Superior temporal gyrus (tissue), 1 donor: ENCODE results near the gene MAP1S.
"Not testable (repeated sequence)": the region's sequence is repeated elsewhere in the genome, so short reads cannot be mapped to it uniquely, and the experiment has no call there.

Experiments
- DNase-seq: peaks from one replicate; pipeline ENCODE4 v3.0.0-alpha.2; 2016; ENCODE audit errors: extremely low spot score

MAP1S gene

DNA sequence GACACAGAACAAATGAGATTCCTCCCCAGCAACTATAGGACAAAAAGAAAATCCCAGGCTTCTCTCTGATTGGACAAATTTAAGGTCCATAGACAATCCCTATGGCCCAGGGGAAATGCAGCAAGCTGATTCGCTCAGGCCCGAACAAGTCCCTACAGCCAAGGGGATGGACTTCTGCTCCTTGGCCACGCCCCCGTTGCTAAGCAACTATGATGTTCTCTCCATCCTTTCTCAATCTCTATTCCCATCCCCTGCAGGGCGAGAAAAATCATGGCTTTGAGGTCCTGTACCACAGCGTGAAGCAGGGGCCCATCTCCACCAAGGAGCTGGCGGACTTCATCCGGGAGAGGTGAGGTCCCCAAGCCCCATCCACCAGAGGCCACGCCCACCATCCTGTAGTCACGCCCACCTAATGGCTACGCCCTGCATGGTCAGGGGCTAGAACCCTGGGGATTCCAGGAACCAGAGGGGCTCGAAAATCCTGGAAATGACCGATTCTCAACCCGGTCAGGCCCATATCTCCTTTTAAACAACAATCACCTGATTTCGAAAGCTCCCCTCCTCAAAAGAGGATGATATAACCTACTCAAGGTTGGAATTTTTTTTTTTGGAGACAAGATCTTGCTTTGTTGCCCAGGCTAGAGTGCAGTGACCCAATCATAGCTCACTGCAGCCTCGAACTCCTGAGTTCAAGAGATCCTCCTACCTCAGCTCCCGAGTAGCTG lies 43.4 kb downstream of the MAP1S start:
- DNase-seq, result peak; percentile 69

GRCh38 chr19:17764348-17764747 lies 45.1 kb downstream of the MAP1S start:
- DNase-seq, result no peak

GRCh38 chr19:17765069-17765618 lies 45.9 kb downstream of the MAP1S start:
- no peak for DNase-seq

GRCh38 chr19:17766543-17767131 lies 47.4 kb downstream of the MAP1S start:
- peak; percentile 78 for DNase-seq

- peak; percentile 76 for DNase-seq
Measured at GRCh38 chr19:17767559-17767958, 48.3 kb downstream of the MAP1S start.

DNA sequence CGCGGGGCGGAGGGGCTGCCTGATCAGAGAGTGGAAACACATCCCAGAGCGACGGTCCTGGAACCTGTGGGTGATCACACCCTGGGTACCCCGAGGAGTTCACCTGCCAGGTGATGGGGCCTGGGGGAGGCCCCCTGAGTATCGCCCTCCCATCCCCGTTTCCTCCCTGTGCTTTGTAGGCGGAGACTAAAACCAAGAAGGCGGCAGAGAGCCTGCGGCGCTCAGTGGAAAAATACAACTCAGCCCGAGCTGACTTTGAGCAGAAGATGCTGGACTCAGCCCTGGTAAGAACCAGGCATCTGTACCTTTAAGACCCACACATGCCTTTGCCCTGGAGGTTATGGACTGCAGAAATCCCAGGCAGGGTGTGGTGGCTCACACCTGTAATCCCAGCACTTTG lies 51.3 kb downstream of the MAP1S start:
- no peak for DNase-seq

GRCh38 chr19:17772172-17772571 lies 52.9 kb downstream of the MAP1S start:
- DNase-seq, result no peak

GRCh38 chr19:17775245-17775927 lies 56.1 kb downstream of the MAP1S start:
- DNase-seq, result peak; percentile 47

DNA sequence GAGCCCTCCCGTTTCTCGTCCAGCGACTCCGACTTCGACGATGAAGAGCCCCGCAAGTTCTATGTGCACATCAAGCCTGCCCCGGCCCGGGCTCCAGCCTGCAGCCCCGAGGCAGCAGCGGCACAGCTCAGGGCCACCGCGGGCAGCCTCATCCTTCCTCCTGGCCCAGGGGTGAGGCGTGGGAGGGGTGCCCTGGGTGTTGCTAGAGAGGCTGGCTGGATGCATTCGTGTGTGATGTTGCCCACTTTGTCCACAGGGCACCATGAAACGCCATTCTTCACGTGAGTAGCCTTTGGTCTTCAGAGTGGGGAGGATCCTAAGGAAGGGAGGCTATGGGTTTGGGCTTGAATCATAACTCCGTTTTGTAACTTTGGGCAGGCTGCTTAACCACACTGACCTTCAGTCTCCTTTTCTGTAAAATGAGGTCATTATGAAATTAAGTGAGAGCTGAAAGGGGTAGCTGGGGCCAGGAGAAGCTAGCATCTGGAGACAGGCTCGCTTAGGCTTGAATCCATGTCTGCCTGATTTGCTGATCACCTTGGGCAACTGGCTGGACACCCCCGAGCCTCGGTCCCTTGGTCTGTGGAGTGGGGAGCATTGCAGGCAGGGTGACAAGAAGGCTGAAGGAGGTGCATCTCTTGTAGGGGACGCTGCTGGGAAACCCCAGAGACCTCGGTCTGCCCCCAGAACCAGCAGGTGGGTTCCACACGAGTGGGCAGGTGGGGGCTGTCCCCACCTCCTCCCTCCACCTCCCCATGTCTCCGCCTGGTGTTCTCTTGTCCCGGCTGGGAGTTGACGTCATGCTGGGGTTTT lies 56.9 kb downstream of the MAP1S start:
- DNase-seq, result no peak

DNA sequence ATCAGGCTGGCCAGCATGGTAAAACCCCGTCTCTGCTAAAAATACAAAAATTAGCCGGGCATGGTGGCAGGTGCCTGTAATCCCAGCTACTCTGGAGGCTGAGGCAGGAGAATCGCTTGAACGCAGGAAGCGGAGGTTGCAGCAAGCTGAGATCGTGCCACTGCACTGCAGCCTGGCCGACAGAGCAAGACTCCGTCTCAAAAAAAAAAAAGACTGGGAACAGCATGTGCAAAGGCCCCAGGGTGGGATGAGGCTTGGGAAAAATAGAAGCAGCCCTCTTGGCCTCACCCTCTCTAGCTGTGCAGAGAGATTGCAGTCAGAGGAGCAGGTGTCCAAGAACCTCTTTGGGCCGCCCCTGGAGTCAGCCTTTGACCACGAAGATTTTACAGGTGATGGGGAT lies 58.6 kb downstream of the MAP1S start:
- not testable (repeated sequence) for DNase-seq

DNA sequence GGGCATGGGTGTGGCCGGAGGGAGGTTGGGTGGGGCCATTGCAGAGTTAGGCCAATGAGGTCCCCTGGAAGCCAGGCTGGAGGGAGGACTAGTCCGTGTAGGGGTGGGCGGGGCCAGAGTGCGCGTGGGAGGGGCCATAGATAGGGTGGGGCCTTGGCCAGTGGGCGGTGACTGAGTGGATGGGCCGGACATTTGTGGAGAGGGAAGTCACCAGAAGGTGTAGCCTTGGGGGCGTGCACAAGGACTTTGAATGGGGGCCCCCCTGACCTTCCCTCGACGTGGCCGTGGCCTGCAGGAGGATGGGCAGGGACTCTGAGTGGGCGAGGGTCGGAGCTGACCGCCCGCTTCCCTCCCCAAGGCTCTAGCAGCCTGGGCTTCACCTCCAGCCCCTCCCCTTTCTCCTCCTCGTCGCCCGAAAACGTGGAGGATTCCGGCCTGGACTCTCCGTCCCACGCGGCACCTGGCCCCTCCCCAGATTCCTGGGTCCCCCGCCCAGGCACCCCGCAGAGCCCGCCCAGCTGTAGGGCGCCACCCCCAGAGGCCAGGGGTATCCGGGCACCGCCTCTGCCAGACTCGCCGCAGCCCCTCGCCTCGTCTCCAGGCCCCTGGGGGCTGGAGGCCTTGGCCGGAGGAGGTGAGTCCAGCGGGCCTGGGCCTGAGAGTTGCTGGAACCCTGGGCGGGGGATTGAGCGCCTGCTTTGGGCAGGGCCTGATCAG lies 59.1 kb downstream of the MAP1S start:
- DNase-seq, result no peak

GRCh38 chr19:17778968-17779929 lies 60.0 kb downstream of the MAP1S start:
- DNase-seq, result no peak

DNA sequence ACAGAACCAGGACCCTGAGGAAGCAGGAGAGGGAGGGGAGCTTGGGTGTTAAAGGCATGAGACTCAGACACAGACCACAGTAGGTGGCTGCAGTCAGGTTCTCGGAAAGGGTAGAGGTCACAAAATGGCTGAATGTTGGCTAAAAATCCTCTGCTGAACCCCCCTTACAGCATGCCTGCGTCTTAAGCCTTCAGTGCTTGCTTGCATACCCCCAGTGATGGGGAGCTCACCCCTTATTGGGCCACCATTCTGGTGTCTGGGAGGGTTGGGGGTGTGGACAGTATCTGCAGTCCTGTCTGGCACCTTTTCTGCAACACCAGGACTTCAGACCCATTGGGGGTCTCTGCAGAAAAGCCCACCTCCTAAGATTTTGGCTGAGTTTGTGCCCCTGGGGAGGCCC lies 61.5 kb downstream of the MAP1S start:
- no peak for DNase-seq

GRCh38 chr19:17783721-17784120 lies 64.4 kb downstream of the MAP1S start:
- not testable (repeated sequence) for DNase-seq
